Upper lobe of left lung (tissue), 4 donors: ENCODE results near the gene PI4KB.

Source experiments
- POLR2A ChIP-seq, 4 donors: fragments of 450-650 bp; IDR thresholded peaks; one replicate each; pipeline ENCODE4 v1.5.1; 2016 to 2017; ENCODE audit warnings: antibody characterized with exemption in 4 of 4, mild to moderate bottlenecking in 2 of 4
- POLR2AphosphoS5 ChIP-seq, 2 donors: sonication (generic); formaldehyde crosslinking; IDR thresholded peaks; one replicate each; pipeline ENCODE4 v1.5.1; 2017; ENCODE audit warnings: antibody characterized with exemption in 2 of 2
- TF ChIP-seq, protein P1 (sequence below), 6 experiments: fragments of 450-650 bp in 4 of 6; fragments of 200-600 bp in 2 of 6; sonication (generic) in 2 of 6; IDR thresholded peaks; one replicate each; pipeline ENCODE4 v1.5.1; 2016 to 2019; ENCODE audit warnings: antibody characterized with exemption in 6 of 6

DNA sequence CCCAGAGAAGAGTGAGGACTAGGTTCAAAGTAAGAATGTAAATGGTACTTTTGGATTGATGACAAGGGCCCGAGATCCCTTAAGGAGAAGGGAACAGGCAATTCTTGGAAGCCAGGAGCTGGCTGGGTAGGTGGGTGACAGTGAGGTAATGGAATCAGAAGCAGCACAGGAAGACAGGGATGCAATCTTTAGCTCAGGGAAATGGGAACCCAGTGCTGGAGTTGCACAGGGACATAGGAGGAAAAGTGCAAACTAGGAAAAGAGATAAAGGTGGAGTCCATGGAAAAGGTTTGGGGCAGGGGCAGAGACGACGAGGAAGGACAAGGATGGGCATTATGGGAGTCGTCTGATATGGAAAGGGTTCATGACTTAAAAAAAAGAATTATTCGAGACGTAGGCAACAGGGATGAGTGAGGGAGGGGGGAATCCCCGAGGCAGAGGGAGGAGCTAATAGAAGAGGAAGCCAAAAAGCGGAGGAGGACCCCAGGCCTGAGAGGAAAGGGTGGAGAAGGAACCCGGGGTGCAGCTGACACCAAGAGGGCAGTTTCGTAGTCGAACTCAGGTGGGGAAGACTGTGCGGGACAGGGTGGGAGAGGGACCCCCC is 495 bp downstream of the PI4KB start:
- TF ChIP-seq, protein P1, sequence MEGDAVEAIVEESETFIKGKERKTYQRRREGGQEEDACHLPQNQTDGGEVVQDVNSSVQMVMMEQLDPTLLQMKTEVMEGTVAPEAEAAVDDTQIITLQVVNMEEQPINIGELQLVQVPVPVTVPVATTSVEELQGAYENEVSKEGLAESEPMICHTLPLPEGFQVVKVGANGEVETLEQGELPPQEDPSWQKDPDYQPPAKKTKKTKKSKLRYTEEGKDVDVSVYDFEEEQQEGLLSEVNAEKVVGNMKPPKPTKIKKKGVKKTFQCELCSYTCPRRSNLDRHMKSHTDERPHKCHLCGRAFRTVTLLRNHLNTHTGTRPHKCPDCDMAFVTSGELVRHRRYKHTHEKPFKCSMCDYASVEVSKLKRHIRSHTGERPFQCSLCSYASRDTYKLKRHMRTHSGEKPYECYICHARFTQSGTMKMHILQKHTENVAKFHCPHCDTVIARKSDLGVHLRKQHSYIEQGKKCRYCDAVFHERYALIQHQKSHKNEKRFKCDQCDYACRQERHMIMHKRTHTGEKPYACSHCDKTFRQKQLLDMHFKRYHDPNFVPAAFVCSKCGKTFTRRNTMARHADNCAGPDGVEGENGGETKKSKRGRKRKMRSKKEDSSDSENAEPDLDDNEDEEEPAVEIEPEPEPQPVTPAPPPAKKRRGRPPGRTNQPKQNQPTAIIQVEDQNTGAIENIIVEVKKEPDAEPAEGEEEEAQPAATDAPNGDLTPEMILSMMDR (IDR thresholded peaks at IDR 0.05) = no peak
- TF ChIP-seq POLR2A (IDR thresholded peaks at IDR 0.05) (no peak), POLR2AphosphoS5 (IDR thresholded peaks at IDR 0.05) (no peak)
